ENCODE results near the gene KRT4. TPM values are rescaled to one million over a fixed set of nuclear protein-coding genes. Genes with fewer than 3 reads are reported as not detected.

The KRT4 gene
- total RNA-seq, 1 experiment from 2014 or later = not detected

- Histone ChIP-seq H3K36me3 (ENCODE audit: insufficient read depth, low read length) (no peaks in the 10 kb centered on the region), H3K9me2 (replicated peaks; ENCODE audit: insufficient read depth, low read length) (no peaks in the 10 kb centered on the region), H3K9me3 (ENCODE audit: low read length) (no peaks in the 10 kb centered on the region), H3K27me3 (ENCODE audit: low read length) (no peaks in the 10 kb centered on the region), H3K4me2 (ENCODE audit: low read depth, low read length, poor library complexity, severe bottlenecking) (no peak overlapping the region), H3K4me3 (ENCODE audit: low read length) (no peak overlapping the region), H2AFZ (ENCODE audit: low read length) (no peak overlapping the region), H3K4me1 (ENCODE audit: low read length) (no peaks in the 10 kb centered on the region), H3K9ac (ENCODE audit: low read length) (no peak overlapping the region), H4K20me1 (ENCODE audit: insufficient read depth, low read depth, low read length) (peaks cover 3% of the 10 kb centered on the region; the same call in 1 of the 2 replicates), H3K27ac (ENCODE audit: low read length) (no peak overlapping the region), H3K79me2 (ENCODE audit: low read length) (no peaks in the 10 kb centered on the region)
- no peak for DNase-seq
These were observed 39.2 kb downstream of the KRT4 start for GRCh38 chr12:52774629-52775250.

DNA sequence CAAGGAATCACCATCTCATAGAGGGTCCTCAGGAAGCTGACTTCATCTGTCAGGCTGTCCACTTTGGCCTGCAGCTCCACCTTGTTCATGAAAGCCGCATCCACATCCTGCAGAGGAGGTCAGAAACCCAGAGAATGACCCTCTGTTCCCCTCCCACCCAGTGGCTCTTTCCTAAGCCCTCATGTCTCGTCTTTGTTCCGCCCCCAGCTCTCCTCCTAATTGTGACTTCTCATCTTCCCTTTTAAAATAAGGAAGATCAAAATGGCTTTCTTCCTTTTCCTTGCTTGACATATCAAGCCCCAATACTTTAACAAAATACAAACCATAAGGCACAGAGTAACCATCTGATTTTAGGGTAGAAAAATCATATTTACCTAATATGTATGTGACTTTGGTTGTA, 41.1 kb downstream of the KRT4 start:
- no peak overlapping the region for H3K9ac ChIP-seq (ENCODE audit: low read length)
- no peaks in the 10 kb centered on the region for H3K4me1 ChIP-seq (ENCODE audit: low read length)
- H4K20me1 ChIP-seq (ENCODE audit: insufficient read depth, low read depth, low read length) = no peaks in the 10 kb centered on the region
- H3K27ac ChIP-seq (ENCODE audit: low read length) = no peak overlapping the region
- no peaks in the 10 kb centered on the region for H3K9me3 ChIP-seq (ENCODE audit: low read length)
- no peaks in the 10 kb centered on the region for H3K27me3 ChIP-seq (ENCODE audit: low read length)
- no peak overlapping the region for H3K4me3 ChIP-seq (ENCODE audit: low read length)
- no peaks in the 10 kb centered on the region for H3K79me2 ChIP-seq (ENCODE audit: low read length)
- H3K36me3 ChIP-seq (ENCODE audit: insufficient read depth, low read length) = no peaks in the 10 kb centered on the region
- no peak overlapping the region for H2AFZ ChIP-seq (ENCODE audit: low read length)
- DNase-seq = no peak
- no peaks in the 10 kb centered on the region for H3K9me2 ChIP-seq (replicated peaks; ENCODE audit: insufficient read depth, low read length)
- H3K4me2 ChIP-seq (ENCODE audit: low read depth, low read length, poor library complexity, severe bottlenecking) = no peak overlapping the region

- H3K4me3 ChIP-seq (ENCODE audit: low read length) = no peak overlapping the region
- no peak overlapping the region for H2AFZ ChIP-seq (ENCODE audit: low read length)
- no peaks in the 10 kb centered on the region for H3K4me1 ChIP-seq (ENCODE audit: low read length)
- H3K4me2 ChIP-seq (ENCODE audit: low read depth, low read length, poor library complexity, severe bottlenecking) = no peak overlapping the region
- no peaks in the 10 kb centered on the region for H3K36me3 ChIP-seq (ENCODE audit: insufficient read depth, low read length)
- no peaks in the 10 kb centered on the region for H4K20me1 ChIP-seq (ENCODE audit: insufficient read depth, low read depth, low read length)
- DNase-seq = no peak
- no peaks in the 10 kb centered on the region for H3K9me3 ChIP-seq (ENCODE audit: low read length)
- no peak overlapping the region for H3K9ac ChIP-seq (ENCODE audit: low read length)
- no peaks in the 10 kb centered on the region for H3K79me2 ChIP-seq (ENCODE audit: low read length)
- no peaks in the 10 kb centered on the region for H3K27me3 ChIP-seq (ENCODE audit: low read length)
- H3K9me2 ChIP-seq (replicated peaks; ENCODE audit: insufficient read depth, low read length) = no peaks in the 10 kb centered on the region
- H3K27ac ChIP-seq (ENCODE audit: low read length) = no peak overlapping the region
These were observed 41.7 kb downstream of the KRT4 start for GRCh38 chr12:52772188-52772587.

GRCh38 chr12:52771505-52771904, 42.4 kb downstream of the KRT4 start:
- no peak overlapping the region for H3K9ac ChIP-seq (ENCODE audit: low read length)
- H3K9me2 ChIP-seq (replicated peaks; ENCODE audit: insufficient read depth, low read length) = no peaks in the 10 kb centered on the region
- no peak overlapping the region for H3K4me3 ChIP-seq (ENCODE audit: low read length)

DNA sequence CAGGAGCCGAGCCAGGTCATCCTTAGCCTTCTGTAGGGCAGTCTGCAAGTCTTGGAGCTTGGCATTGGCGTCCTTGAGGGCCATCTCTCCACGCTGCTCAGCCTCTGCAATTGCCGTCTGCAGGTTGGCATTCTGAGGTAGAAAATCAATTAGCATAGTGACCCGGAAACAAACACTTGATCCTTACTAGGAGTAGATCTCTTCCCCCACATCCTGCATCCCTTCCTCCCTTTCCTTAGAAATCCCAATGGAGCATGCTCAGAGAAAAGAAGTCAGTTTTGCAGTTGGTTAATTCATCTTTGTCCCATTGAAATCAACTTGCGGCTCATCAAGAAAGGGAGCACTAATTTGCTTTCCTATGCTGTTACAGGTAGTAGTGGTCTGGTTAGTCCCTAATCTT, 42.8 kb downstream of the KRT4 start:
- Histone ChIP-seq H3K9ac (ENCODE audit: low read length) (no peak overlapping the region), H2AFZ (ENCODE audit: low read length) (no peak overlapping the region), H3K36me3 (ENCODE audit: insufficient read depth, low read length) (no peaks in the 10 kb centered on the region), H3K27ac (ENCODE audit: low read length) (no peak overlapping the region), H3K27me3 (ENCODE audit: low read length) (no peaks in the 10 kb centered on the region), H3K4me1 (ENCODE audit: low read length) (no peaks in the 10 kb centered on the region), H3K9me3 (ENCODE audit: low read length) (no peaks in the 10 kb centered on the region), H4K20me1 (ENCODE audit: insufficient read depth, low read depth, low read length) (no peaks in the 10 kb centered on the region), H3K9me2 (replicated peaks; ENCODE audit: insufficient read depth, low read length) (no peaks in the 10 kb centered on the region), H3K79me2 (ENCODE audit: low read length) (no peaks in the 10 kb centered on the region), H3K4me2 (ENCODE audit: low read depth, low read length, poor library complexity, severe bottlenecking) (no peak overlapping the region), H3K4me3 (ENCODE audit: low read length) (no peak overlapping the region)
- DNase-seq = no peak

More at GRCh38 chr12:52771505-52771904, 42.4 kb downstream of the KRT4 start:
- Histone ChIP-seq H3K4me1 (ENCODE audit: low read length) (no peaks in the 10 kb centered on the region), H3K4me2 (ENCODE audit: low read depth, low read length, poor library complexity, severe bottlenecking) (no peak overlapping the region), H3K27me3 (ENCODE audit: low read length) (no peaks in the 10 kb centered on the region), H3K79me2 (ENCODE audit: low read length) (no peaks in the 10 kb centered on the region), H2AFZ (ENCODE audit: low read length) (no peak overlapping the region), H3K27ac (ENCODE audit: low read length) (no peak overlapping the region), H4K20me1 (ENCODE audit: insufficient read depth, low read depth, low read length) (no peaks in the 10 kb centered on the region), H3K36me3 (ENCODE audit: insufficient read depth, low read length) (no peaks in the 10 kb centered on the region), H3K9me3 (ENCODE audit: low read length) (no peaks in the 10 kb centered on the region)
- no peak for DNase-seq

- no peaks in the 10 kb centered on the region for H3K9me3 ChIP-seq (ENCODE audit: low read length)
- no peaks in the 10 kb centered on the region for H3K79me2 ChIP-seq (ENCODE audit: low read length)
- no peak overlapping the region for H2AFZ ChIP-seq (ENCODE audit: low read length)
- H4K20me1 ChIP-seq (ENCODE audit: insufficient read depth, low read depth, low read length) = no peaks in the 10 kb centered on the region
- H3K4me3 ChIP-seq (ENCODE audit: low read length) = no peak overlapping the region
- H3K4me2 ChIP-seq (ENCODE audit: low read depth, low read length, poor library complexity, severe bottlenecking) = no peak overlapping the region
- no peak for DNase-seq
- H3K4me1 ChIP-seq (ENCODE audit: low read length) = no peaks in the 10 kb centered on the region
- no peaks in the 10 kb centered on the region for H3K9me2 ChIP-seq (replicated peaks; ENCODE audit: insufficient read depth, low read length)
- H3K36me3 ChIP-seq (ENCODE audit: insufficient read depth, low read length) = no peaks in the 10 kb centered on the region
- no peak overlapping the region for H3K9ac ChIP-seq (ENCODE audit: low read length)
- no peaks in the 10 kb centered on the region for H3K27me3 ChIP-seq (ENCODE audit: low read length)
- no peak overlapping the region for H3K27ac ChIP-seq (ENCODE audit: low read length)
These were observed 44.0 kb downstream of the KRT4 start for GRCh38 chr12:52769946-52770345.

DNA sequence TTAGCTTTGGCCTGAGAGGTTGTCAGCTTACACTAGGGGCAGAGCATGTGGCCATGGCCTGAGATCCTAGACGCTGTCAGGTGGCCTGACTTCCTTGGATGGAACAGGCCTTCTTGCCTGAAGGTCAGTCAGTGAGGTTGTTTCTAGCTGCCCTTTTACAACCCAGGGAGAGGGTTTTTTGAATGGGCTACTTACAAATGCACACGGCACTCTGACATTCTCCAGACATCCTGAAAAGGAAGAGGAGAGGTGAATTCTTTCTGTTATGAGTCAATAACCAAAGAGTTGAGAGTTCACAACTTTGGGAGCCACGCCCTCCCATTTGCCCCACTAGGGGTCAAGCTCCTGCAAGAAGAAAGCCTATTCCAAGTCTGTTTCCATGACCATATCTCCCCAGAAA, 44.6 kb downstream of the KRT4 start:
- Histone ChIP-seq H3K79me2 (ENCODE audit: low read length) (no peaks in the 10 kb centered on the region), H3K9me3 (ENCODE audit: low read length) (no peaks in the 10 kb centered on the region), H3K4me2 (ENCODE audit: low read depth, low read length, poor library complexity, severe bottlenecking) (no peak overlapping the region), H3K4me1 (ENCODE audit: low read length) (no peaks in the 10 kb centered on the region), H3K9ac (ENCODE audit: low read length) (no peak overlapping the region), H4K20me1 (ENCODE audit: insufficient read depth, low read depth, low read length) (no peaks in the 10 kb centered on the region), H3K4me3 (ENCODE audit: low read length) (no peak overlapping the region), H2AFZ (ENCODE audit: low read length) (no peak overlapping the region), H3K36me3 (ENCODE audit: insufficient read depth, low read length) (no peaks in the 10 kb centered on the region), H3K27ac (ENCODE audit: low read length) (no peak overlapping the region), H3K9me2 (replicated peaks; ENCODE audit: insufficient read depth, low read length) (no peaks in the 10 kb centered on the region), H3K27me3 (ENCODE audit: low read length) (no peaks in the 10 kb centered on the region)
- no peak for DNase-seq

DNA sequence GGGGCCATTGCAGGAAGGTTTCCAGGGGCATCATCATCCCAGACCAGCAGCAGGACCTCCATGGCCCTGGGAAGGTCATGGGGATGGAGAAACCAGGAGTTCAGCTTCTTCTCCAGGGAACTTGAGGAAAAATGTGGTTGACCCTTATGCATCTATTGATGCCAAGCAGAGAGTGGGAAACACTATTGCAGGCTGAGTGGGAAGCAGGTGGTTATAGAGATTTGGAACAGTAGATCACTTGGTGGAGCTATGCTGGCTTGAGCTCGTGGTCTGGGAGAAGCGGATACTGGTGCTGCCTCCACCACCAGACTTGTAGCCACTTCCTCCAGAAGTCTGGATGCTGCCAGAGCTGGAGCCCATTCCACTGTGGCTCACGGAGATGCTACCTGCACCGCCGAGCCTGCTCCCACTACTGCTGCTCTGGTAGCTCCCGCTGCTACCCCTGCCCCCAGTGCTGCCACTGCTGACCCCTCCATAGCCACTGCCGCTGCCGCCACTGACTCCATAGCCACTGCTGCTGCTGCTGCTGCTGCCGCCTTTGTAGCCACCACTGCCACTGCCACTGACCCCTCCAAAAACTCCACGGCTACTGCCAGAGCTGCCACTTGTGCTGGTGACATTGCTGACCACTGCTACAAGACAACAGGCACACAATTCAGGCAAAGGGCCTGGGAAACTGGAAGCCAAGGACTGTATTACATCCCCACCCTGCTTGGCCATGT, 45.3 kb downstream of the KRT4 start:
- Histone ChIP-seq H3K79me2 (ENCODE audit: low read length) (no peaks in the 10 kb centered on the region), H3K36me3 (ENCODE audit: insufficient read depth, low read length) (no peaks in the 10 kb centered on the region), H4K20me1 (ENCODE audit: insufficient read depth, low read depth, low read length) (no peaks in the 10 kb centered on the region), H3K27ac (ENCODE audit: low read length) (no peak overlapping the region), H3K9me2 (replicated peaks; ENCODE audit: insufficient read depth, low read length) (no peaks in the 10 kb centered on the region), H3K9me3 (ENCODE audit: low read length) (no peaks in the 10 kb centered on the region), H3K27me3 (ENCODE audit: low read length) (0 out of 2 replicates have a peak, but pooled peaks cover 3% of the 10 kb centered on the region), H3K4me3 (ENCODE audit: low read length) (no peak overlapping the region), H3K4me2 (ENCODE audit: low read depth, low read length, poor library complexity, severe bottlenecking) (no peak overlapping the region), H3K9ac (ENCODE audit: low read length) (no peak overlapping the region), H3K4me1 (ENCODE audit: low read length) (no peaks in the 10 kb centered on the region), H2AFZ (ENCODE audit: low read length) (no peak overlapping the region)
- DNase-seq = no peak

All from Karpas-422 (cell line).